Measurements from ENCODE around the gene LCN6.

GRCh38 chr9:136741883-136742571 lies 6.3 kb downstream of the LCN6 start:
- TF ChIP-seq CTCF (IDR thresholded peaks at IDR 0.05) (no peak), POLR2A (IDR thresholded peaks at IDR 0.05) (no peak)

Data from prostate gland (tissue), 2 donors.